HG03025 (cell line): Measurements from ENCODE around the gene ATP4A.

ENCODE experiments used
- ATAC-seq: cut with Tn5 transposase; IDR thresholded peaks from one replicate; pipeline ENCODE4 v1.9.1; 2021; ENCODE audit warnings: mild to moderate bottlenecking, moderate library complexity; ENCODE audit not compliant: unreplicated experiment, low FRiP score

ATP4A gene

DNA sequence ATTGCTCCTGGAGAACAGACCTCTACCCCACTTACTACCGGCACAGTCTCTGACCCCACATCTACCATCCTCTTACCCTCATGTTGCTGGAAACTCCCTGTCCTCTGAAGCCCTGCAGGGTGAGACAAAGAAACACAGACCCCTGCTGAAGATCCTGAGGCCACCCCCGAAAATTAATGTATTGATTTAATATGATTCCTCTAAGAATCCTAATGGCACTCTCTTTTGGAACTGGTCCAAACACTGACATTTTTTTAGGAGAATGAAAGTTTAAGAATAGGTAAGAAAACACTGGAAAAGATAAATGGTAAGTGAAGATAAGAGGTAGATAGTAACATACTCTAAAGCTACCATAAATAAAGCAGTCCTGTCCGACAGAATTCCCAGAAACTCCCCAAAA, 55.3 kb downstream of the ATP4A start:
- ATAC-seq, result no peak

DNA sequence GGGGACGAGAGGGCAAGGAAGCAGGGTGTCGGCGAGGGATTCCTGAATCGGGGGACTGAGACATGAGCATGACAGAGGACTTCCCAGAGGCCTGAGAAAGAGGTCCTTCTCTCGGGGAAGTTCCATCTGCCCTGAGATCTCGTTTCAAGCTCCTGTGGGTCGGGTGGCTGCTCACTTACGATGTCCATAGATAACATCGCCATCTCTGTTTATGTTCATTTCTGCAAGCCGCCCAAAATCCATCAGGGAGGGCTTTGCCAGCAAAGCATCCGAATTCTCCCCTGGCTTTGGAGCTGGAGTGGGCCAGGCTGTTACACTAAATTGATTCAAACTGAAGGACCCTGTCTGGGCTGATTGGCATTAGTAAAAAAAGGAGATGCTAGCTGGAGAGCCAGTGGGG, 55.9 kb downstream of the ATP4A start:
- ATAC-seq, result no peak

DNA sequence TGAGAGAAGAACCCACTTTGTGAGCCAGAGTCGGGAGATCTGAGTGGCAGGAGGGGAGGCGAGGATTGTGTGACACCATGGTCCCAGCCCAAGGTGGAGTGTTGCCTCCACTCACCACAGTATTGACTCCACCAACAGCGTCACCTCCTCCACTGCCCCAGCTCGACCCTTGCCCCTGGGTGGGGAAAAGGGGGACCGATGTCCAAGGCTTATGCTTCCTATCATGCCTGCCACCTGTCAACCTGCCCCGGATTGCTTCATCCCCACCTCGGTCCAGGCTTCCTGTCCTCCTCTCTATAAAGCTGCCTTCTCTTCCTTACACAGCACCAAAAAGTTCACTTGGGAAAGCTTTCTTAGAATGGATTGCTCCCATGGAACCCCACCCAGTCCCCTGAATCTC, 57.4 kb downstream of the ATP4A start:
- ATAC-seq, result no peak

DNA sequence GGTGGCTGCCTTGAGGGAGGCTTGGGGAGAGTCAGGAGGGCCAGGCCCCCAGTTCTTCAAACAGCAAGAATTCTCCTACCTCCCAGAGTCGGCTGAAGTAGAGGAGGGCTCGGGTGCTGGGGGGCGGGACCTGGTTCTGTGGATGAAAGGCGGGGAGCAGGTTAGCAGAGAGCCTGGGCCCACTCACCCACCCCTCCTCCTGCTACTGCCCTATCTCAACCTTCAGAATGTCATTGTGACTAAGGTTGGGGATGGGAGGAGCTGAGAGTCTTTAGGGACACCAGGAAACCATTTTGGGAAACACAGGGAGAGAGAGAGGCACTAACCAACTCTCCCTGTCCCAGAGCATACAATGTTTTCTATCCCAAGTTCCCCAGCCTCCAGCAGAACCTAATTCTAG, 60.7 kb downstream of the ATP4A start:
- ATAC-seq, result no peak

DNA sequence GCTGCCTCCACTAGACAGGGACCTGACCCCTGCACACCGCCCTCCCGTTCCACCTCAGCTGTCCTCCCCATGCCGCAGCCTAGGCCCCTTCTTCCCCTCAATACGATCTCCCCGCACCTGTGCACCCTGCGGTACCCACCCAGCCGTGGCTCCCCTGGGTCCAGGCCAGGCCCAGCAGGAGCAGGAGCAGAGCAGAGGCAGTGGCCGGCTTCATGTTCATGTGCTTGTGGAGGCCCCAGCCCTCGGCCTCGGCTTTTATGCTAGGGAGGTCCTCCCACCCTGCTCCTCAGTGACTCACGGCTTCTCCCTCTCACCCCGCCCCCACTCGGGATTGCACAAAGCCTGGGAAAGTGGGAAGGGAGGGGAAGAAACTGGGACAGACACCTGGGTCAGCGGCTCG, 61.8 kb downstream of the ATP4A start:
- ATAC-seq, result no peak

DNA sequence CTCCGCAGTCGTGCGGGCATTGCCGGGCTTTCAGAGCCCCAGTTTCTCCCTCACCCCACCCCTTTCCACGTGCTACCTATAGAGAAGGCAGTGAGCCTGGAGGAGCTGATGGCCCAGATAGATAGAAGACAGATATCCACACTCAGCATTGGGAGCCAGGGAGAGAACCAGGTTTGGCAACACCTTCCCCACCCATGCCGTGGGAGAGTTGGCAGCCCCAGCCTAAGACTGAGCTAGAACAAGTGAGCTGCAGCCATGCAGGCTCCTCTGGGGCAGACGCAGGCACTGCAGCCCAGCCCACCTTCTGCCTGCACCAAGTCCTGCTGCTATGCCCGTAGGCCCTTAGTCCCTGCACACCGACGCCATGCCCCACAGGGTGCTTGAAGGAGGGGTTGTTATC, 62.8 kb downstream of the ATP4A start:
- no peak for ATAC-seq
